SK-N-SH treated with all-trans-retinoic acid at 6 μM for 48 hours (cell line): Measurements from ENCODE around the gene CYS1.

ENCODE experiments used
- ATAC-seq: fragments of 200-7000 bp; cut with Tn5 transposase; 3 replicates; pipeline ENCODE4 v1.9.1; 2020; ENCODE audit warnings: mild to moderate bottlenecking, moderate library complexity
- ARNTL ChIP-seq: fragments of 450-650 bp; formaldehyde crosslinking; IDR thresholded peaks from 2 replicates; pipeline ENCODE4 v1.5.0; 2020; ENCODE audit warnings: low read depth, mild to moderate bottlenecking, moderate library complexity, borderline replicate concordance
- BACH2 ChIP-seq: fragments of 250-450 bp; sonication (Bioruptor Pico); IDR thresholded peaks from 2 replicates; pipeline ENCODE4 v1.9.0; 2021; ENCODE audit warnings: mild to moderate bottlenecking, borderline replicate concordance
- CREB5 ChIP-seq: fragments of 250-450 bp; sonication (Bioruptor Pico); IDR thresholded peaks from 2 replicates; pipeline ENCODE4 v1.5.1; 2020; ENCODE audit warnings: low read depth, mild to moderate bottlenecking, moderate library complexity
- CSRNP3 ChIP-seq: fragments of 250-450 bp; sonication (Bioruptor Pico); IDR thresholded peaks from 2 replicates; pipeline ENCODE4 v1.5.1; 2021; ENCODE audit warnings: mild to moderate bottlenecking, moderate library complexity
- ESRRG ChIP-seq: fragments of 250-450 bp; sonication (Bioruptor Pico); IDR thresholded peaks from 2 replicates; pipeline ENCODE4 v1.6.1; 2021; ENCODE audit warnings: mild to moderate bottlenecking
- GLIS3 ChIP-seq: fragments of 250-450 bp; sonication (Bioruptor Pico); IDR thresholded peaks from 2 replicates; pipeline ENCODE4 v1.5.0; 2020; ENCODE audit warnings: mild to moderate bottlenecking, moderate library complexity
- ISL1 ChIP-seq: fragments of 250-450 bp; sonication (Bioruptor Pico); IDR thresholded peaks from 2 replicates; pipeline ENCODE4 v2.1.2; 2022; ENCODE audit warnings: mild to moderate bottlenecking, moderate library complexity
- OSR1 ChIP-seq: fragments of 250-450 bp; sonication (Bioruptor Pico); IDR thresholded peaks from 2 replicates; pipeline ENCODE4 v1.8.0; 2022; ENCODE audit warnings: moderate library complexity, mild to moderate bottlenecking, inconsistent platforms
- POU6F1 ChIP-seq: fragments of 250-450 bp; sonication (Bioruptor Pico); IDR thresholded peaks from 2 replicates; pipeline ENCODE4 v1.8.0; 2021; ENCODE audit warnings: low read depth, mild to moderate bottlenecking, moderate library complexity, borderline replicate concordance
- PPARA ChIP-seq: fragments of 250-450 bp; sonication (Bioruptor Pico); IDR thresholded peaks from 2 replicates; pipeline ENCODE4 v1.5.0; 2020; ENCODE audit warnings: mild to moderate bottlenecking, borderline replicate concordance
- RARB ChIP-seq: fragments of 250-450 bp; sonication (Bioruptor Pico); IDR thresholded peaks from 2 replicates; pipeline ENCODE4 v1.8.0; 2021; ENCODE audit warnings: mild to moderate bottlenecking, moderate library complexity
- SNAI2 ChIP-seq: fragments of 250-450 bp; sonication (Bioruptor Pico); IDR thresholded peaks from 2 replicates; pipeline ENCODE4 v1.5.0; 2020; ENCODE audit warnings: mild to moderate bottlenecking, moderate library complexity
- TCF4 ChIP-seq: fragments of 250-450 bp; sonication (Bioruptor Pico); IDR thresholded peaks from 2 replicates; pipeline ENCODE4 v1.8.0; 2021; ENCODE audit warnings: mild to moderate bottlenecking, moderate library complexity, borderline replicate concordance
- TOX ChIP-seq: fragments of 250-450 bp; sonication (Bioruptor Pico); IDR thresholded peaks from 2 replicates; pipeline ENCODE4 v1.8.0; 2021; ENCODE audit warnings: mild to moderate bottlenecking, moderate library complexity, borderline replicate concordance
- TSHZ2 ChIP-seq: fragments of 250-450 bp; sonication (Bioruptor Pico); IDR thresholded peaks from 2 replicates; pipeline ENCODE4 v1.5.0; 2020; ENCODE audit warnings: mild to moderate bottlenecking, moderate library complexity
- ZC3H10 ChIP-seq: fragments of 250-450 bp; sonication (Bioruptor Pico); IDR thresholded peaks from 2 replicates; pipeline ENCODE4 v1.5.1; 2021; ENCODE audit warnings: mild to moderate bottlenecking, moderate library complexity
- ZFP3 ChIP-seq: fragments of 250-450 bp; sonication (Bioruptor Pico); IDR thresholded peaks from 2 replicates; pipeline ENCODE4 v1.5.0; 2020; ENCODE audit warnings: mild to moderate bottlenecking, moderate library complexity
- ZFP30 ChIP-seq: fragments of 450-650 bp; formaldehyde crosslinking; IDR thresholded peaks from 2 replicates; pipeline ENCODE4 v1.5.0; 2022; ENCODE audit warnings: mild to moderate bottlenecking, moderate library complexity
- ZNF565 ChIP-seq: fragments of 450-650 bp; formaldehyde crosslinking; conservative IDR thresholded peaks from 2 replicates; pipeline ENCODE4 v1.5.0; 2020; ENCODE audit warnings: low read depth, mild to moderate bottlenecking, moderate library complexity
- ZNF70 ChIP-seq: fragments of 450-650 bp; formaldehyde crosslinking; IDR thresholded peaks from 2 replicates; pipeline ENCODE4 v1.5.0; 2020; ENCODE audit warnings: mild to moderate bottlenecking, moderate library complexity
- ZNF8 ChIP-seq: fragments of 450-650 bp; formaldehyde crosslinking; IDR thresholded peaks from 2 replicates; pipeline ENCODE4 v1.5.0; 2020; ENCODE audit warnings: mild to moderate bottlenecking, moderate library complexity
- TF ChIP-seq, protein P1 (sequence below): fragments of 250-450 bp; sonication (Bioruptor Pico); IDR thresholded peaks from 2 replicates; pipeline ENCODE4 v1.8.0; 2020; ENCODE audit warnings: mild to moderate bottlenecking, moderate library complexity, borderline replicate concordance

The CYS1 gene

DNA sequence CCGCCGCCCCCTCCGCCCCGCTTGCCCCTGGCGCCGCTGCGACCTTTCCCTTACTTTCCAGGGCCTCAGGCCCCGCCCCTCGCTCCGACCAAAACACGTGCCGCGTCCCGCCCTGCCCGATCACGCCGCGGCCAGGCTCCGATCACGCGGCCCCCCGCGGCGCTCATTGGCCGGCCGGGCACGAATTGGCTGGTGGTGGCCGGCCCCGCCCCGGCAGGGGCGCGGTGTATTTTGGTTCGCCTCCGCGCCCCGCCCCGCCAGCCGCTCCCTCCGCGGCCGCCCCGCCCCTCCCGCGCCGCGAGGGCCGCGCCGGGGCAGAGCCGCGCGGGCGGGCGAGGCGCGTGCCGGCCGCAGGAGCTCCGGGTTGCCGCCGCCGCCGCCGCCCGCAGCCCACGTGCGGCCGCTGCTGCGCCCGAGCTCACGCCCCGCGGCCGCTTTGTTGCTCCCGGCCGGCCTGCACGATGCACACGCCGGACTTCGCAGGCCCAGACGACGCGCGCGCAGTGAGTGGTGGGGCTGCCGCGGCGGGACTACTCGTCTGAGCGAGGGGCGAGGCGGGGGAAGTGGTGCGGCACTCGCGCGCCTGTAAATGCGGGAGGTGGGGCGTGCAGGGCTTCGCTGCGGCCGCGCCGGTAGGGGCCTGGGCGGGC is 36.8 kb downstream of the CYS1 start, which contains the start of gene KLF11:
TSS of gene KLF11 (plus strand) at position 295 of the 650 bp plus-strand sequence. CDS start at position 462, 167 bp downstream.
- peak; percentile 79 for ATAC-seq
- TF ChIP-seq ZNF70 (no peak), ZFP3 (CRISPR knock-in tag) (no peak), RARB (CRISPR knock-in tag) (no peak), ZFP30 (CRISPR knock-in tag) (no peak), BACH2 (no peak), ISL1 (no peak), ARNTL (CRISPR knock-in tag) (no peak), CSRNP3 (CRISPR knock-in tag) (no peak), GLIS3 (no peak), PPARA (no peak)
- TF ChIP-seq, protein P1, sequence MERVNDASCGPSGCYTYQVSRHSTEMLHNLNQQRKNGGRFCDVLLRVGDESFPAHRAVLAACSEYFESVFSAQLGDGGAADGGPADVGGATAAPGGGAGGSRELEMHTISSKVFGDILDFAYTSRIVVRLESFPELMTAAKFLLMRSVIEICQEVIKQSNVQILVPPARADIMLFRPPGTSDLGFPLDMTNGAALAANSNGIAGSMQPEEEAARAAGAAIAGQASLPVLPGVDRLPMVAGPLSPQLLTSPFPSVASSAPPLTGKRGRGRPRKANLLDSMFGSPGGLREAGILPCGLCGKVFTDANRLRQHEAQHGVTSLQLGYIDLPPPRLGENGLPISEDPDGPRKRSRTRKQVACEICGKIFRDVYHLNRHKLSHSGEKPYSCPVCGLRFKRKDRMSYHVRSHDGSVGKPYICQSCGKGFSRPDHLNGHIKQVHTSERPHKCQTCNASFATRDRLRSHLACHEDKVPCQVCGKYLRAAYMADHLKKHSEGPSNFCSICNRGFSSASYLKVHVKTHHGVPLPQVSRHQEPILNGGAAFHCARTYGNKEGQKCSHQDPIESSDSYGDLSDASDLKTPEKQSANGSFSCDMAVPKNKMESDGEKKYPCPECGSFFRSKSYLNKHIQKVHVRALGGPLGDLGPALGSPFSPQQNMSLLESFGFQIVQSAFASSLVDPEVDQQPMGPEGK = no peak

DNA sequence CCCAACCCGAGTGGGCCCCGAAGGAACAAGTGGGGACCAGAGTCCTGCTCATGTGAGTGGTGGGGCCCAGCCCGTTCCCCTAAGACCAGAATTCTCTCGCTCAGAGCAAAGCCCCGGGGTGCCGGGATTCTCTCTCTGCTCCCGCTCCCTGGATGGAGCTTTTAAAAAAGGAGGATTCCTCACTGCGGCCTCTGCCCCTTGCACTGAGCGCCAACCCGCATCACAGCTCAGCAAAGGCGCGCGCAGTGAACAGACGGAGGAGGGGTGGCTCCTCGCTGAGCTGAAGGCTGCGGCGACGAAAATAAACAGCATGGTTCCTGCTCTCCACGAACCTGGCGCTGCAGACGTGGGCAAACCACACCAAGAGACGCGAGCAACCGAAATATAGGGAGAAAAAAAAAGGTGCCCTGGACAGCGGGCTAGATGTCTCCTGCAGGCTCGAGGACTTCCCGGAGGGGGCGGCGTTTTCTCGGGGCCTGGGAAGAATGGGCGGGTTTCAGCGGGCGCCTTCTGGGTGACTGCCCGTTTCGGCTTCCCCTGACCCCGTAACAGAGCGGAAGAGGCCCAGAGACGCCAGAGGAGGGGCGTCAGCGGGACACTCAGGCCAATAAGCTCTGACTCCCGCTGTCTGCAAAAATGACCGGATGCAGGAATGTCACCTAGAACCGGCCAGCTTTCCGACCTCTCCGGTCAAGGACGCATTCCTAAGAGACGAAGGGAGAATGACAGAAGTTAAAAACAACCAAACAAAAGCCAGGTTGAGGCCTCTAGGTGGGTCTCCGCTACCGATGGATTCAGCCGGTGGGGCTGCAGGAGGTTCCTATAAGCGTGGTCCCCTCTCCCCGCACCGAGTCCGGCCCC is 37.7 kb downstream of the CYS1 start:
- TF ChIP-seq, protein P1 = no peak
- TF ChIP-seq TSHZ2 (CRISPR knock-in tag) (no peak), ZFP30 (CRISPR knock-in tag) (no peak), BACH2 (no peak), CREB5 (CRISPR knock-in tag) (no peak), ZNF565 (no peak), RARB (CRISPR knock-in tag) (no peak), POU6F1 (CRISPR knock-in tag) (no peak), TOX (CRISPR knock-in tag) (no peak), OSR1 (CRISPR knock-in tag) (no peak), TCF4 (no peak), SNAI2 (no peak), GLIS3 (no peak), PPARA (no peak), ZC3H10 (no peak), ZNF8 (no peak), ZNF70 (no peak), ESRRG (CRISPR knock-in tag) (no peak), ARNTL (CRISPR knock-in tag) (no peak), ISL1 (no peak)
- TF ChIP-seq, all 23 proteins: peak for 0
- ATAC-seq = no peak
